Calu3 (cell line): ENCODE results near the gene NOSTRIN. TPM values are rescaled to one million over a fixed set of nuclear protein-coding genes. Genes with fewer than 3 reads are reported as not detected.

Experiments used
- BruUV-seq: library from RNA; stranded (reverse); fragments of 400-500 nt; replicated peaks from 2 replicates; lab custom pipeline; 2021; lab: Mats Ljungman, UMichigan
- CTCF ChIA-PET: fragments of 300-600 bp; sonication (Branson Sonifier 250); formaldehyde crosslinking; loops from one replicate; lab custom pipeline; 2022; ENCODE audit warnings: antibody characterized with exemption; lab: Charles Lee
- DNase-seq: peaks from one replicate; pipeline ENCODE4 v3.0.0; 2022
- H3K27ac Mint-ChIP-seq: one replicate; pipeline ENCODE4 v1.8.0; 2022; ENCODE audit warnings: mixed read lengths; ENCODE audit not compliant: unreplicated experiment
- H3K27me3 Mint-ChIP-seq: one replicate; pipeline ENCODE4 v1.8.0; 2022; ENCODE audit warnings: mixed read lengths; ENCODE audit not compliant: unreplicated experiment
- H3K36me3 Mint-ChIP-seq: one replicate; pipeline ENCODE4 v1.8.0; 2022; ENCODE audit warnings: mild to moderate bottlenecking, moderate library complexity, mixed read lengths; ENCODE audit not compliant: insufficient read depth, unreplicated experiment
- H3K4me1 Mint-ChIP-seq: one replicate; pipeline ENCODE4 v1.8.0; 2022; ENCODE audit warnings: mild to moderate bottlenecking, low read depth, mixed read lengths; ENCODE audit not compliant: unreplicated experiment
- H3K4me3 Mint-ChIP-seq: one replicate; pipeline ENCODE4 v1.8.0; 2022; ENCODE audit warnings: mild to moderate bottlenecking, low read depth, moderate library complexity, mixed read lengths; ENCODE audit not compliant: unreplicated experiment
- H3K9me3 Mint-ChIP-seq: one replicate; pipeline ENCODE4 v1.8.0; 2022; ENCODE audit warnings: low read depth, mixed read lengths; ENCODE audit not compliant: unreplicated experiment
- CTCF ChIP-seq: fragments of 200-600 bp; IDR thresholded peaks from one replicate; pipeline ENCODE4 v1.8.0; 2022; ENCODE audit warnings: antibody characterized with exemption; ENCODE audit not compliant: unreplicated experiment
- intact Hi-C: fragments of 100-400 bp; cut with micrococcal nuclease; formaldehyde crosslinking; loops from one replicate; pipeline ENCODE4 v1.10.0; 2022; ENCODE audit not compliant: unreplicated experiment
- total RNA-seq: library from RNA; stranded (reverse); gene quantifications from 2 replicates; pipeline ENCODE4 v1.2.3, GENCODE V29; 2022

The NOSTRIN gene
- total RNA-seq, 1 experiment from 2014 or later = 12.5 TPM

GRCh38 chr2:168830958-168831357 lies 28.5 kb downstream of the NOSTRIN start:
- CTCF ChIA-PET = interaction anchor here (0.6 to 1.0 kb wide), 2 partner anchors 16 to 300 kb away, joined by 3 to 4 read pairs; no protein-coding TSS in a partner anchor
- no peak for TF ChIP-seq CTCF
- Mint-ChIP-seq H3K27ac (no peak overlapping the region), H3K4me1 (peaks cover under 1% of the 10 kb centered on the region), H3K9me3 (no peaks in the 10 kb centered on the region), H3K27me3 (no peaks in the 10 kb centered on the region), H3K4me3 (no peak overlapping the region), H3K36me3 (no peaks in the 10 kb centered on the region)
- no TSS peak for BruUV-seq
- intact Hi-C loops = no loop called here
- no peak for DNase-seq

GRCh38 chr2:168831662-168832061 lies 29.2 kb downstream of the NOSTRIN start:
- TF ChIP-seq CTCF = no peak
- CTCF ChIA-PET = no interaction called here
- Mint-ChIP-seq H3K9me3 (no peaks in the 10 kb centered on the region), H3K4me3 (no peak overlapping the region), H3K27me3 (no peaks in the 10 kb centered on the region), H3K27ac (no peak overlapping the region), H3K36me3 (no peaks in the 10 kb centered on the region), H3K4me1 (peaks cover 7% of the 10 kb centered on the region)
- DNase-seq = no peak
- intact Hi-C loops = no loop called here
- no TSS peak for BruUV-seq

- no peak for TF ChIP-seq CTCF
- CTCF ChIA-PET = interaction anchor here (0.9 kb wide), 1 partner anchor 18 kb away, joined by 4 read pairs; no protein-coding TSS in a partner anchor
- Mint-ChIP-seq H3K36me3 (no peaks in the 10 kb centered on the region), H3K27ac (no peak overlapping the region), H3K4me1 (peaks cover 8% of the 10 kb centered on the region), H3K27me3 (no peaks in the 10 kb centered on the region), H3K9me3 (no peaks in the 10 kb centered on the region), H3K4me3 (no peak overlapping the region)
- intact Hi-C loops = no loop called here
- BruUV-seq = no TSS peak
- DNase-seq = no peak
Measured at GRCh38 chr2:168835969-168836368, 33.5 kb downstream of the NOSTRIN start.

GRCh38 chr2:168841445-168841844 lies 39.0 kb downstream of the NOSTRIN start:
- Mint-ChIP-seq H3K36me3 (no peaks in the 10 kb centered on the region), H3K27me3 (no peaks in the 10 kb centered on the region), H3K4me1 (peaks cover 3% of the 10 kb centered on the region), H3K27ac (no peak overlapping the region), H3K9me3 (no peaks in the 10 kb centered on the region), H3K4me3 (no peak overlapping the region)
- no TSS peak for BruUV-seq
- intact Hi-C loops = no loop called here
- no peak for TF ChIP-seq CTCF
- CTCF ChIA-PET = interaction anchor here (0.7 kb wide), 1 partner anchor 76 kb away, joined by 6 read pairs; no protein-coding TSS in a partner anchor
- no peak for DNase-seq
